Measurements from ENCODE around the gene SDF4. TPM values are rescaled to one million over a fixed set of nuclear protein-coding genes. Genes with fewer than 3 reads are reported as not detected.

Gene SDF4
- total RNA-seq, 1 experiment from 2014 or later: 82.0 TPM

- Histone ChIP-seq H3K27ac (ENCODE audit: insufficient read length, low read depth, low read length) (no peak overlapping the region), H3K27me3 (ENCODE audit: insufficient read depth, low read length) (no peaks in the 10 kb centered on the region), H4K8ac (replicated peaks; ENCODE audit: insufficient read length, low read depth, low read length) (no peak overlapping the region), H4K91ac (ENCODE audit: insufficient read length, low read depth, low read length) (no peak overlapping the region), H2AFZ (ENCODE audit: low read length) (no peak overlapping the region), H2BK120ac (ENCODE audit: low read depth, low read length, poor library complexity, severe bottlenecking) (no peak overlapping the region), H3K23me2 (ENCODE audit: insufficient read length, low read depth, low read length, poor library complexity, severe bottlenecking) (peaks cover 6% of the 10 kb centered on the region), H3K14ac (ENCODE audit: insufficient read depth, low read length) (no peak overlapping the region), H3K56ac (ENCODE audit: insufficient read length, low read depth, low read length) (no peak overlapping the region), H2BK20ac (ENCODE audit: low read depth, low read length, poor library complexity, severe bottlenecking) (no peak overlapping the region), H4K5ac (ENCODE audit: insufficient read length, low read depth, low read length) (no peak overlapping the region), H3K9ac (ENCODE audit: extremely low read depth, insufficient read length, low read length) (no peak overlapping the region), H3K18ac (ENCODE audit: insufficient read length, low read depth, low read length) (no peak overlapping the region), H3K4ac (ENCODE audit: low read depth, low read length) (no peak overlapping the region), H2BK15ac (ENCODE audit: low read depth, low read length) (no peak overlapping the region), H3K4me1 (ENCODE audit: insufficient read depth, low read length) (no peaks in the 10 kb centered on the region), H2AK5ac (ENCODE audit: insufficient read length, low read length) (no peak overlapping the region), H3K9me3 (ENCODE audit: control insufficient read depth, low read depth, low read length) (no peaks in the 10 kb centered on the region), H2BK5ac (ENCODE audit: insufficient read length, low read length) (no peak overlapping the region), H4K20me1 (ENCODE audit: control insufficient read depth, insufficient read depth, insufficient read length) (no peaks in the 10 kb centered on the region), H3K23ac (ENCODE audit: insufficient read length, low read depth, low read length) (no peak overlapping the region), H2BK12ac (ENCODE audit: insufficient read length, low read depth, low read length) (no peak overlapping the region), H3K4me2 (ENCODE audit: insufficient read depth, insufficient read length, low read length) (no peak overlapping the region), H3T11ph (ENCODE audit: low read length) (no peak overlapping the region), H3K79me2 (ENCODE audit: insufficient read depth, low read length) (peaks cover 2% of the 10 kb centered on the region; the same call in 1 of the 2 replicates), H3K79me1 (ENCODE audit: insufficient read depth, low read depth, low read length, poor library complexity, severe bottlenecking) (peaks cover 2% of the 10 kb centered on the region)
- no CpG with 5 or more reads among the region's 25 CpGs for WGBS (ENCODE audit: extremely low coverage, insufficient read length, low lambda C conversion rate)
- TF ChIP-seq, protein P1, sequence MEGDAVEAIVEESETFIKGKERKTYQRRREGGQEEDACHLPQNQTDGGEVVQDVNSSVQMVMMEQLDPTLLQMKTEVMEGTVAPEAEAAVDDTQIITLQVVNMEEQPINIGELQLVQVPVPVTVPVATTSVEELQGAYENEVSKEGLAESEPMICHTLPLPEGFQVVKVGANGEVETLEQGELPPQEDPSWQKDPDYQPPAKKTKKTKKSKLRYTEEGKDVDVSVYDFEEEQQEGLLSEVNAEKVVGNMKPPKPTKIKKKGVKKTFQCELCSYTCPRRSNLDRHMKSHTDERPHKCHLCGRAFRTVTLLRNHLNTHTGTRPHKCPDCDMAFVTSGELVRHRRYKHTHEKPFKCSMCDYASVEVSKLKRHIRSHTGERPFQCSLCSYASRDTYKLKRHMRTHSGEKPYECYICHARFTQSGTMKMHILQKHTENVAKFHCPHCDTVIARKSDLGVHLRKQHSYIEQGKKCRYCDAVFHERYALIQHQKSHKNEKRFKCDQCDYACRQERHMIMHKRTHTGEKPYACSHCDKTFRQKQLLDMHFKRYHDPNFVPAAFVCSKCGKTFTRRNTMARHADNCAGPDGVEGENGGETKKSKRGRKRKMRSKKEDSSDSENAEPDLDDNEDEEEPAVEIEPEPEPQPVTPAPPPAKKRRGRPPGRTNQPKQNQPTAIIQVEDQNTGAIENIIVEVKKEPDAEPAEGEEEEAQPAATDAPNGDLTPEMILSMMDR (conservative IDR thresholded peaks at IDR 0.05): no peak
- Mint-ChIP-seq H3K4me3 (no peak overlapping the region), H3K4me1 (peaks cover 7 to 8% of the 10 kb centered on the region in 2 experiments), H3K9me3 (no peaks in the 10 kb centered on the region), H3K27ac (no peak overlapping the region), H3K36me3 (ENCODE audit: insufficient read depth in 1 of 3, low read depth in 3 of 3) (peaks cover 22 to 53% (median 47%) of the 10 kb centered on the region in 3 experiments), H3K27me3 (ENCODE audit: low read depth) (no peaks in the 10 kb centered on the region)
- no peak for DNase-seq
Measured at GRCh38 chr1:1227386-1227785, 4.4 kb downstream of the SDF4 start.

All from H9 (cell line).